HEK293 (cell line): Measurements from ENCODE around the gene CCDC170.

Experiments
- CTCF ChIA-PET: fragments of 350-600 bp; formaldehyde crosslinking; extraction: SDS; loops from one replicate; lab custom pipeline; 2021; ENCODE audit warnings: antibody characterized with exemption; lab: Yijun Ruan, JAX
- POLR2A ChIA-PET: fragments of 300-600 bp; formaldehyde crosslinking; extraction: SDS; loops from one replicate; lab custom pipeline; 2020; ENCODE audit warnings: antibody characterized with exemption, inconsistent platforms; lab: Yijun Ruan, JAX
- H3K27ac ChIP-seq: fragments of 200-500 bp; sonication (Bioruptor generic); 2 replicates; pipeline ENCODE4 v1.5.1; 2014; ENCODE audit warnings: low read depth, low read length, control low read depth, inconsistent platforms; ENCODE audit errors: extremely low read depth
- H3K36me3 ChIP-seq, 2 experiments: fragments of 200-500 bp in 1 of 2; sonication (Bioruptor generic) in 1 of 2; 1 replicate in 1 of 2; 2 replicates in 1 of 2; pipeline ENCODE4 v1.5.1; 2014 to 2017; ENCODE audit warnings: inconsistent platforms in 2 of 2, low read length in 2 of 2; ENCODE audit not compliant: control insufficient read depth in 2 of 2, insufficient read depth in 1 of 2
- H3K4me1 ChIP-seq: fragments of 200-500 bp; sonication (Bioruptor generic); 2 replicates; pipeline ENCODE4 v1.5.1; 2014; ENCODE audit warnings: mild to moderate bottlenecking, low read length, inconsistent platforms; ENCODE audit not compliant: control insufficient read depth, insufficient read depth
- H3K4me3 ChIP-seq: 2 replicates; pipeline ENCODE4 v1.5.1; 2011; ENCODE audit warnings: low read depth, mild to moderate bottlenecking, control low read depth, low read length, moderate library complexity
- H3K9me3 ChIP-seq: fragments of 200-500 bp; sonication (Bioruptor generic); 2 replicates; pipeline ENCODE4 v1.5.1; 2014; ENCODE audit warnings: low read depth, low read length, inconsistent platforms; ENCODE audit not compliant: control insufficient read depth, insufficient read depth
- ATF2 ChIP-seq: fragments of 450-650 bp; formaldehyde crosslinking; IDR thresholded peaks from 2 replicates; pipeline ENCODE4 v1.5.1; 2016; ENCODE audit warnings: missing biosample characterization, missing genetic modification characterization, low read depth
- BCL11B ChIP-seq: fragments of 450-650 bp; formaldehyde crosslinking; IDR thresholded peaks from 2 replicates; pipeline ENCODE4 v1.5.1; 2016; ENCODE audit warnings: low read depth, missing biosample characterization, missing genetic modification characterization
- GFI1B ChIP-seq: fragments of 450-650 bp; formaldehyde crosslinking; IDR thresholded peaks from 2 replicates; pipeline ENCODE4 v1.5.1; 2016; ENCODE audit warnings: missing biosample characterization, missing genetic modification characterization
- INSM2 ChIP-seq: fragments of 450-650 bp; formaldehyde crosslinking; IDR thresholded peaks from 2 replicates; pipeline ENCODE4 v1.5.1; 2016; ENCODE audit warnings: missing biosample characterization, missing genetic modification characterization
- MEIS1 ChIP-seq: sonication (generic); formaldehyde crosslinking; IDR thresholded peaks from 2 replicates; pipeline ENCODE4 v1.8.1; 2022; ENCODE audit warnings: missing genetic modification reagents, mild to moderate bottlenecking, borderline replicate concordance
- SCRT2 ChIP-seq: fragments of 450-650 bp; formaldehyde crosslinking; IDR thresholded peaks from 2 replicates; pipeline ENCODE4 v1.5.1; 2016; ENCODE audit warnings: missing biosample characterization, missing genetic modification characterization
- ZNF174 ChIP-seq: fragments of 450-650 bp; formaldehyde crosslinking; IDR thresholded peaks from 2 replicates; pipeline ENCODE4 v1.5.0; 2017; ENCODE audit warnings: missing biosample characterization, mild to moderate bottlenecking, missing genetic modification characterization
- ZNF214 ChIP-seq: fragments of 450-650 bp; formaldehyde crosslinking; IDR thresholded peaks from 2 replicates; pipeline ENCODE4 v1.5.1; 2017; ENCODE audit warnings: missing biosample characterization, mild to moderate bottlenecking, missing genetic modification characterization, borderline replicate concordance
- ZNF239 ChIP-seq: fragments of 450-650 bp; formaldehyde crosslinking; IDR thresholded peaks from 2 replicates; pipeline ENCODE4 v1.5.1; 2016; ENCODE audit warnings: missing biosample characterization, missing genetic modification characterization
- ZNF280D ChIP-seq: fragments of 450-650 bp; formaldehyde crosslinking; IDR thresholded peaks from 2 replicates; pipeline ENCODE4 v1.5.1; 2016; ENCODE audit warnings: missing biosample characterization, missing genetic modification characterization
- ZNF311 ChIP-seq: fragments of 450-650 bp; formaldehyde crosslinking; IDR thresholded peaks from 2 replicates; pipeline ENCODE4 v1.5.1; 2017; ENCODE audit warnings: missing biosample characterization, missing genetic modification characterization, borderline replicate concordance
- ZNF449 ChIP-seq: fragments of 450-650 bp; formaldehyde crosslinking; IDR thresholded peaks from 2 replicates; pipeline ENCODE4 v1.5.1; 2017; ENCODE audit warnings: missing biosample characterization, mild to moderate bottlenecking, missing genetic modification characterization, moderate library complexity
- ZNF626 ChIP-seq: fragments of 450-650 bp; sonication (Bioruptor Pico); formaldehyde crosslinking; IDR thresholded peaks from 2 replicates; pipeline ENCODE4 v1.5.1; 2018; ENCODE audit warnings: missing biosample characterization, missing genetic modification characterization, inconsistent platforms
- ZNF629 ChIP-seq: fragments of 450-650 bp; formaldehyde crosslinking; IDR thresholded peaks from 2 replicates; pipeline ENCODE4 v1.5.1; 2017; ENCODE audit warnings: missing biosample characterization, missing genetic modification characterization

The CCDC170 gene

GRCh38 chr6:151534576-151534975 is 40.8 kb downstream of the CCDC170 start:
- no peak for TF ChIP-seq ZNF311 (tag by site-specific recombination)

GRCh38 chr6:151535476-151536187 is 41.8 kb downstream of the CCDC170 start:
- H3K36me3 ChIP-seq: no peaks in the 10 kb centered on the region
- POLR2A ChIA-PET: no interaction called here
- H3K9me3 ChIP-seq: no peaks in the 10 kb centered on the region
- H3K4me3 ChIP-seq: no peak overlapping the region
- no peaks in the 10 kb centered on the region for H3K4me1 ChIP-seq
- no peak overlapping the region for H3K27ac ChIP-seq
- CTCF ChIA-PET: no interaction called here
- TF ChIP-seq INSM2 (tag by site-specific recombination) (no peak), ZNF239 (no peak)

More at GRCh38 chr6:151534576-151534975, 40.8 kb downstream of the CCDC170 start:
- no peaks in the 10 kb centered on the region for H3K36me3 ChIP-seq
- H3K4me1 ChIP-seq: no peaks in the 10 kb centered on the region
- ChIA-PET POLR2A (no interaction called here), CTCF (interaction anchor here (0.6 kb wide), 1 partner anchor 702 kb away, joined by 3 read pairs; no protein-coding TSS in a partner anchor)
- no peak overlapping the region for H3K27ac ChIP-seq
- H3K4me3 ChIP-seq: no peak overlapping the region
- H3K9me3 ChIP-seq: no peaks in the 10 kb centered on the region

GRCh38 chr6:151536188-151536479 is 42.3 kb downstream of the CCDC170 start:
- no peak overlapping the region for H3K27ac ChIP-seq
- H3K4me1 ChIP-seq: no peaks in the 10 kb centered on the region
- no peak overlapping the region for H3K4me3 ChIP-seq
- ChIA-PET POLR2A (no interaction called here), CTCF (no interaction called here)
- no peaks in the 10 kb centered on the region for H3K9me3 ChIP-seq
- TF ChIP-seq ZNF174 (tag by site-specific recombination) (no peak), MEIS1 (no peak), SCRT2 (tag by site-specific recombination) (no peak), ZNF629 (tag by site-specific recombination) (no peak), ZNF449 (no peak), ATF2 (tag by site-specific recombination) (no peak), BCL11B (no peak), ZNF280D (tag by site-specific recombination) (no peak), GFI1B (tag by site-specific recombination) (no peak), ZNF214 (no peak), ZNF626 (tag by site-specific recombination) (no peak)
- no peaks in the 10 kb centered on the region for H3K36me3 ChIP-seq
